Sigmoid colon (tissue), 3 donors: ENCODE measurements around the gene TMEM30A.

Source experiments
- POLR2A ChIP-seq, 2 donors: fragments of 450-650 bp; IDR thresholded peaks; one replicate each; pipeline ENCODE4 v1.6.1; 2016; ENCODE audit warnings: antibody characterized with exemption in 2 of 2, mild to moderate bottlenecking in 2 of 2, moderate library complexity in 2 of 2
- TF ChIP-seq, protein P1 (sequence below), 4 experiments: fragments of 450-650 bp in 3 of 4; fragments of 200-600 bp in 1 of 4; IDR thresholded peaks; one replicate each; pipeline ENCODE4 v1.5.1; 2016 to 2019; ENCODE audit warnings: antibody characterized with exemption in 4 of 4, mild to moderate bottlenecking in 3 of 4, moderate library complexity in 2 of 4

- TF ChIP-seq POLR2A (IDR thresholded peaks at IDR 0.05) = no peak
- TF ChIP-seq, protein P1, sequence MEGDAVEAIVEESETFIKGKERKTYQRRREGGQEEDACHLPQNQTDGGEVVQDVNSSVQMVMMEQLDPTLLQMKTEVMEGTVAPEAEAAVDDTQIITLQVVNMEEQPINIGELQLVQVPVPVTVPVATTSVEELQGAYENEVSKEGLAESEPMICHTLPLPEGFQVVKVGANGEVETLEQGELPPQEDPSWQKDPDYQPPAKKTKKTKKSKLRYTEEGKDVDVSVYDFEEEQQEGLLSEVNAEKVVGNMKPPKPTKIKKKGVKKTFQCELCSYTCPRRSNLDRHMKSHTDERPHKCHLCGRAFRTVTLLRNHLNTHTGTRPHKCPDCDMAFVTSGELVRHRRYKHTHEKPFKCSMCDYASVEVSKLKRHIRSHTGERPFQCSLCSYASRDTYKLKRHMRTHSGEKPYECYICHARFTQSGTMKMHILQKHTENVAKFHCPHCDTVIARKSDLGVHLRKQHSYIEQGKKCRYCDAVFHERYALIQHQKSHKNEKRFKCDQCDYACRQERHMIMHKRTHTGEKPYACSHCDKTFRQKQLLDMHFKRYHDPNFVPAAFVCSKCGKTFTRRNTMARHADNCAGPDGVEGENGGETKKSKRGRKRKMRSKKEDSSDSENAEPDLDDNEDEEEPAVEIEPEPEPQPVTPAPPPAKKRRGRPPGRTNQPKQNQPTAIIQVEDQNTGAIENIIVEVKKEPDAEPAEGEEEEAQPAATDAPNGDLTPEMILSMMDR (IDR thresholded peaks at IDR 0.05) = no peak
These were observed 1.9 kb downstream of the TMEM30A start for GRCh38 chr6:75282706-75283105.
